Heart left ventricle (tissue), 13 donors: Measurements from ENCODE around the gene ZDHHC11.

ENCODE experiments used
- CTCF ChIP-seq, 12 donors: fragments of 200-600 bp; sonication (generic) in 4 of 12; IDR thresholded peaks; one replicate each; pipeline versions ENCODE4 v1.5.0 to v1.8.0; 2018 to 2022; ENCODE audit warnings: antibody characterized with exemption in 12 of 12, mild to moderate bottlenecking in 5 of 12
- POLR2A ChIP-seq, 2 donors: fragments of 450-650 bp; IDR thresholded peaks; one replicate each; pipeline ENCODE4 v1.6.1; 2017; ENCODE audit warnings: antibody characterized with exemption in 2 of 2, mild to moderate bottlenecking in 2 of 2, moderate library complexity in 2 of 2
- donor health status: ischemic (EF 13 %, LVEDD 7.1; RV severe dilation, severe dysfunction).
- donor health status: DM: no; HTN: yes; CAD: no.
- donor health status: DM: no; HTN: no; CAD: no.
- donor health status: ischemic (EF 25% LVEDD 6.9; RV normal size, moderate dysfunction).
- donor health status: ischemic (EF 25% LVEDD 5.7; RV mildly dilated, moderate dysfunction).
- donor health status: ischemic (EF 35%, LVEDD 5.7; RV mildly dilated, moderate dysfunction).
- donor health status: nonischemic (EF 11% LVEDD 7.7; RV severe dilation, severe dysfunction).
- donor health status: DM: yes; HTN: yes; CAD: no.
- donor health status: PGD.
- donor health status: ischemic (EF 29% LVEDD 5.4; RV normal size, mild dysfunction).
- donor health status: nonischemic (EF 23%, LVEDD 6.1; RV moderate dilation, normal function).

- TF ChIP-seq CTCF (IDR thresholded peaks at IDR 0.05) (no peak), POLR2A (IDR thresholded peaks at IDR 0.05) (no peak)
Observed at GRCh38 chr5:861442-862366, 10.9 kb upstream of the ZDHHC11 start.
